ENCODE data around the gene MT1H.

- no peak for TF ChIP-seq TAF1 (IDR thresholded peaks at IDR 0.05; ENCODE audit: borderline replicate concordance, insufficient read depth, low read length)
- no peak for TF ChIP-seq POLR2AphosphoS5 (IDR thresholded peaks at IDR 0.05; ENCODE audit: low read depth, low read length)
- no peak for TF ChIP-seq REST (IDR thresholded peaks at IDR 0.05; ENCODE audit: insufficient read depth in 1 of 2, low read depth in 2 of 2, low read length in 2 of 2)
- TF ChIP-seq SIN3A (IDR thresholded peaks at IDR 0.05; ENCODE audit: borderline replicate concordance, insufficient read depth, low read length), result no peak
Measured at GRCh38 chr16:56672761-56673536, 3.3 kb downstream of the MT1H start.

Measured in PFSK-1 (cell line).